Panc1 (cell line): ENCODE results near the gene SRSF12.
"Not testable (repeated sequence)": the region's sequence is repeated elsewhere in the genome, so short reads cannot be mapped to it uniquely, and the experiment has no call there.

Experiments
- TCF7L2 ChIP-seq: IDR thresholded peaks from 2 replicates; pipeline ENCODE4 v1.6.1; 2011; ENCODE audit warnings: mild to moderate bottlenecking, low read depth, low read length, inconsistent platforms
- TF ChIP-seq, protein P1 (sequence below): fragments of 450-650 bp; IDR thresholded peaks from 2 replicates; pipeline ENCODE4 v1.5.1; 2017; ENCODE audit warnings: mild to moderate bottlenecking

DNA sequence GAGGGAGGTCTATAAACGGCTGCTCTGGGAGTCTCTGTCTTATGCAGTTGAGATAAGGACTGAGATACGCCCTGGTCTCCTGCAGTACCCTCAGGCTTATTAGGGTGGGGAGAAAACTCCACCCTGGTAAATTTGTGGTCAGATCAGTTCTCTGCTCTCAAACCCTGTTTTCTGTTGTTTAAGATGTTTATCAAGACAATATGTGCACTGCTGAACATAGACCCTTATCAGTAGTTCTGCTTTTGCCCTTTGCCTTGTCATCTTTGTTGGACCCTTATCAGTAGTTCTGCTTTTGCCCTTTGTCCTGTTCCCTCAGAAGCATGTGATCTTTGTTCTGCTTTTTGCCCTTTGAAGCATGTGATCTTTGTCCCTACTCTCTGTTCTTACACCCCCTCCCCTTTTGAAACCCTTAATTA lies 10.4 kb upstream of the SRSF12 start:
- TF ChIP-seq, protein P1, sequence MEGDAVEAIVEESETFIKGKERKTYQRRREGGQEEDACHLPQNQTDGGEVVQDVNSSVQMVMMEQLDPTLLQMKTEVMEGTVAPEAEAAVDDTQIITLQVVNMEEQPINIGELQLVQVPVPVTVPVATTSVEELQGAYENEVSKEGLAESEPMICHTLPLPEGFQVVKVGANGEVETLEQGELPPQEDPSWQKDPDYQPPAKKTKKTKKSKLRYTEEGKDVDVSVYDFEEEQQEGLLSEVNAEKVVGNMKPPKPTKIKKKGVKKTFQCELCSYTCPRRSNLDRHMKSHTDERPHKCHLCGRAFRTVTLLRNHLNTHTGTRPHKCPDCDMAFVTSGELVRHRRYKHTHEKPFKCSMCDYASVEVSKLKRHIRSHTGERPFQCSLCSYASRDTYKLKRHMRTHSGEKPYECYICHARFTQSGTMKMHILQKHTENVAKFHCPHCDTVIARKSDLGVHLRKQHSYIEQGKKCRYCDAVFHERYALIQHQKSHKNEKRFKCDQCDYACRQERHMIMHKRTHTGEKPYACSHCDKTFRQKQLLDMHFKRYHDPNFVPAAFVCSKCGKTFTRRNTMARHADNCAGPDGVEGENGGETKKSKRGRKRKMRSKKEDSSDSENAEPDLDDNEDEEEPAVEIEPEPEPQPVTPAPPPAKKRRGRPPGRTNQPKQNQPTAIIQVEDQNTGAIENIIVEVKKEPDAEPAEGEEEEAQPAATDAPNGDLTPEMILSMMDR, result not testable (repeated sequence)
- not testable (repeated sequence) for TF ChIP-seq TCF7L2
